Measurements from ENCODE around the gene SNRNP35. TPM values are rescaled to one million over a fixed set of nuclear protein-coding genes. Genes with fewer than 3 reads are reported as not detected.

SNRNP35 gene
- total and polyA plus RNA-seq, 9 of the 15 experiments (the other 6 are each of a cell fraction or from before 2014, with no cell fraction given), result 17.7 to 41.0 (median 25.5) TPM

DNA sequence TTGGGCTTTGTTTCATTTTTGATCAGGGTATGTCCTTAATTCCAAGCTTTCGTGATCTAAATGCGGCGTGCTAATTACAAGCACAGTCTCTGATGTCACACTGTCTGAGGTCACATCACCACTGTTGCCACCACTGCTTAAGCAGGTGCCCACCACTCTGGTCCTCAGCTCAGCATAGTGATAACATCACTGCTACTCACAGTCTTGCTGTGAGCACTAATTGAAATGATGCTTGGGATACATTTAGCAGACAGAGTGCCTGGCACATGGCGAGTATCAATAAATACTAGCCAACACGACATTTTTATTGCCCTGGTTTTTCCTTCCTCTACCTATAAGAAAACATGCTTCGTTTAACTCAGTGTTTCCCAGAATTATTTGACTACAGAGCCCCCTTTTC, 29.3 kb upstream of the SNRNP35 start:
- H2AFZ ChIP-seq (ENCODE audit: low read depth, low read length), result no peak overlapping the region
- CTCF ChIA-PET (ENCODE audit: low intra/inter-chr PET ratio), result no interaction called here
- H3K4me1 ChIP-seq (replicated peaks in 1 of 2; ENCODE audit: control insufficient read depth in 2 of 2, insufficient read depth in 2 of 2, low read length in 2 of 2), result peaks cover 0 to 4% of the 10 kb centered on the region in 2 experiments; a peak in 2 of 5 replicates
- H3K9ac ChIP-seq (ENCODE audit: insufficient read depth in 1 of 2, low read depth in 2 of 2, low read length in 2 of 2), result no peak overlapping the region
- no peaks in the 10 kb centered on the region; the same call in 1 of the 2 replicates for H3K9me3 ChIP-seq (replicated peaks; ENCODE audit: control insufficient read depth, insufficient read depth, low read depth, low read length)
- 82% methylated on average over 6 of the region's 6 CpGs for WGBS (ENCODE audit: insufficient coverage, low coverage, missing lambda C conversion rate)
- ATAC-seq (no peak), DNase-seq (ENCODE audit: extremely low read depth in 1 of 4, low spot score in 3 of 4) (no peak), FAIRE-seq (no peak)
- no peak overlapping the region for H3K27ac ChIP-seq (ENCODE audit: extremely low read depth, low read depth, low read length)
- intact Hi-C loops (cut with micrococcal nuclease), result no loop called here
- no peak overlapping the region for H3K4me3 ChIP-seq
- no peak overlapping the region for H3K4me2 ChIP-seq (ENCODE audit: insufficient read depth, low read length)
- no peaks in the 10 kb centered on the region for H4K20me1 ChIP-seq (replicated peaks; ENCODE audit: control insufficient read depth, insufficient read depth, low read length)
- H3K79me2 ChIP-seq (ENCODE audit: control insufficient read depth, insufficient read depth, low read length), result 0 out of 3 replicates have a peak, but pooled peaks cover 4% of the 10 kb centered on the region
- H3K9me1 ChIP-seq (ENCODE audit: control insufficient read depth, insufficient read depth, low read length), result no peaks in the 10 kb centered on the region
- TF ChIP-seq CREB1 (IDR thresholded peaks at IDR 0.05) (no peak), CREB1 (CRISPR knock-in tag; IDR thresholded peaks at IDR 0.05) (no peak), NCOA1 (IDR thresholded peaks at IDR 0.05; ENCODE audit: low read depth) (no peak), ATF7 (IDR thresholded peaks at IDR 0.05) (no peak)
- TF ChIP-seq, protein P1, sequence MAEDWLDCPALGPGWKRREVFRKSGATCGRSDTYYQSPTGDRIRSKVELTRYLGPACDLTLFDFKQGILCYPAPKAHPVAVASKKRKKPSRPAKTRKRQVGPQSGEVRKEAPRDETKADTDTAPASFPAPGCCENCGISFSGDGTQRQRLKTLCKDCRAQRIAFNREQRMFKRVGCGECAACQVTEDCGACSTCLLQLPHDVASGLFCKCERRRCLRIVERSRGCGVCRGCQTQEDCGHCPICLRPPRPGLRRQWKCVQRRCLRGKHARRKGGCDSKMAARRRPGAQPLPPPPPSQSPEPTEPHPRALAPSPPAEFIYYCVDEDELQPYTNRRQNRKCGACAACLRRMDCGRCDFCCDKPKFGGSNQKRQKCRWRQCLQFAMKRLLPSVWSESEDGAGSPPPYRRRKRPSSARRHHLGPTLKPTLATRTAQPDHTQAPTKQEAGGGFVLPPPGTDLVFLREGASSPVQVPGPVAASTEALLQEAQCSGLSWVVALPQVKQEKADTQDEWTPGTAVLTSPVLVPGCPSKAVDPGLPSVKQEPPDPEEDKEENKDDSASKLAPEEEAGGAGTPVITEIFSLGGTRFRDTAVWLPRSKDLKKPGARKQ (CRISPR knock-in tag; IDR thresholded peaks at IDR 0.05), result no peak
- TF ChIP-seq, protein P2, sequence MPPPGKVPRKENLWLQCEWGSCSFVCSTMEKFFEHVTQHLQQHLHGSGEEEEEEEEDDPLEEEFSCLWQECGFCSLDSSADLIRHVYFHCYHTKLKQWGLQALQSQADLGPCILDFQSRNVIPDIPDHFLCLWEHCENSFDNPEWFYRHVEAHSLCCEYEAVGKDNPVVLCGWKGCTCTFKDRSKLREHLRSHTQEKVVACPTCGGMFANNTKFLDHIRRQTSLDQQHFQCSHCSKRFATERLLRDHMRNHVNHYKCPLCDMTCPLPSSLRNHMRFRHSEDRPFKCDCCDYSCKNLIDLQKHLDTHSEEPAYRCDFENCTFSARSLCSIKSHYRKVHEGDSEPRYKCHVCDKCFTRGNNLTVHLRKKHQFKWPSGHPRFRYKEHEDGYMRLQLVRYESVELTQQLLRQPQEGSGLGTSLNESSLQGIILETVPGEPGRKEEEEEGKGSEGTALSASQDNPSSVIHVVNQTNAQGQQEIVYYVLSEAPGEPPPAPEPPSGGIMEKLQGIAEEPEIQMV (tag; conservative IDR thresholded peaks at IDR 0.05; ENCODE audit: low read depth), result no peak
- TF ChIP-seq, protein P3, sequence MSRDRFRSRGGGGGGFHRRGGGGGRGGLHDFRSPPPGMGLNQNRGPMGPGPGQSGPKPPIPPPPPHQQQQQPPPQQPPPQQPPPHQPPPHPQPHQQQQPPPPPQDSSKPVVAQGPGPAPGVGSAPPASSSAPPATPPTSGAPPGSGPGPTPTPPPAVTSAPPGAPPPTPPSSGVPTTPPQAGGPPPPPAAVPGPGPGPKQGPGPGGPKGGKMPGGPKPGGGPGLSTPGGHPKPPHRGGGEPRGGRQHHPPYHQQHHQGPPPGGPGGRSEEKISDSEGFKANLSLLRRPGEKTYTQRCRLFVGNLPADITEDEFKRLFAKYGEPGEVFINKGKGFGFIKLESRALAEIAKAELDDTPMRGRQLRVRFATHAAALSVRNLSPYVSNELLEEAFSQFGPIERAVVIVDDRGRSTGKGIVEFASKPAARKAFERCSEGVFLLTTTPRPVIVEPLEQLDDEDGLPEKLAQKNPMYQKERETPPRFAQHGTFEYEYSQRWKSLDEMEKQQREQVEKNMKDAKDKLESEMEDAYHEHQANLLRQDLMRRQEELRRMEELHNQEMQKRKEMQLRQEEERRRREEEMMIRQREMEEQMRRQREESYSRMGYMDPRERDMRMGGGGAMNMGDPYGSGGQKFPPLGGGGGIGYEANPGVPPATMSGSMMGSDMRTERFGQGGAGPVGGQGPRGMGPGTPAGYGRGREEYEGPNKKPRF (IDR thresholded peaks at IDR 0.05; ENCODE audit: low read depth, low read length), result no peak
- in situ Hi-C loops (cut with MboI), result no loop called here
- peaks cover 21% of the 10 kb centered on the region; the same call in 1 of the 3 replicates for H3K36me3 ChIP-seq (ENCODE audit: control insufficient read depth, insufficient read depth, low read length)
- TSS peak; percentile 24 for BruUV-seq (replicated peaks)
- POLR2A ChIA-PET, result interaction anchor here (1.3 kb wide), 1 partner anchor 21 kb away, joined by 4 read pairs; no protein-coding TSS in a partner anchor
- H3K27me3 ChIP-seq (ENCODE audit: control insufficient read depth in 2 of 2, insufficient read depth in 2 of 2, low read length in 2 of 2), result no peaks in the 10 kb centered on the region

All from K562 (cell line).